ENCODE results near the gene CTCF.

The CTCF gene

DNA sequence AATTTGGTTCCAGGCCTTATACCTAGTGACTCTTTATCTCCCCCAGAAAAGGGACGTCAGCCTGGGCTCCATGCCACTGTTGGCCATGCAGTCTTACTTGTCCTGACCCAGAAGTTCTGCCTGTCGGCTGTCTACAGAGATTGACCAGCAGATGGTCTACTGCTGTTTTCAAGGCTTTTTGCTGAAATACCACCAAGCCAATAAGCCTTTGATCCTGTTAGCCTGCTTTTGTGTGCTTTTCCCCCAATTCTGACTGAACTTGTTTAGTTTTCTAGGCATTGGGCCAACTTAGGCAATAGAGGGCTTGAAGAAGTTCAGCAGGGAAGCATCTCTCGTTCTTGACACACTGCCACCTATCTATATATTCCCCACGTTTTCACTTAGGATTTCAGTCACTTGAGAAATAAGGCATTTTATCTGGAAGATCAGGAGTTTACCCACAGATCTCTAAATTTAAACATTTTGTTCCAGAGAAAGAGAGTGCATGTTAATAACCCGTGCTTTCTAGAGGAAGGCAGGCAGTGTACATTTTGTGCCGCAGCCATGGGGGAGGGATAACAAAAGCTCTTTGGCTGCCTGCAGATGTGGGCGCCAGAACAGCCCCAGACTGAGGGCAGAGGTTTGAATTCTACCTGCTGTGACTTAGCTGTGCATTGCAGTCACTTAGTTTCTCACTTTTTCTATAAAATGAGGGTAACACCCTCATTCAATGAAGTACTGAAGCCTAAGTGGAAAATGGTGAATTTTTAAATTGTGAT lies 70.3 kb downstream of the CTCF start:
- Mint-ChIP-seq H3K27ac (no peak overlapping the region), H3K36me3 (ENCODE audit: low read depth) (peaks cover 46% of the 10 kb centered on the region)
- DNase-seq (ENCODE audit: low spot score), result no peak

DNA sequence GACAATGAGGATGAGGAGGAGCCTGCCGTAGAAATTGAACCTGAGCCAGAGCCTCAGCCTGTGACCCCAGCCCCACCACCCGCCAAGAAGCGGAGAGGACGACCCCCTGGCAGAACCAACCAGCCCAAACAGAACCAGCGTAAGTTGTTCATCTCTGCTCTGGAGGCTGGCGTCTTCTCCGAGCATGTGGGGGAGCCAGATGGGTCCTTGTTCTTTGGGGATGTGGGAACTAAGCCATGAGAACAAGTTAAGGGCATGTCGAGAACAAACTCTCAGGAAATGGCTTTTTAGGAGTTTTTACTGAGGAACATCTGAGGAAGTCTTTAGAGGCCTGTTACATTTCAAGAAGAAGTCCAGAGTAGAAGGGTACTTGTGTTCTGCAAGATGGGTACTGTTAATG lies 74.4 kb downstream of the CTCF start:
- H3K4me1 Mint-ChIP-seq (ENCODE audit: low read depth), result no peaks in the 10 kb centered on the region
- no peak overlapping the region for H3K27ac Mint-ChIP-seq
- no peaks in the 10 kb centered on the region for H3K9me3 Mint-ChIP-seq
- H3K4me3 Mint-ChIP-seq, result no peak overlapping the region
- H3K27me3 Mint-ChIP-seq (ENCODE audit: low read depth), result no peaks in the 10 kb centered on the region
- DNase-seq (ENCODE audit: low spot score), result no peak
- peaks cover 45% of the 10 kb centered on the region for H3K36me3 Mint-ChIP-seq (ENCODE audit: low read depth)

More for the DNA sequence above, 70.3 kb downstream of the CTCF start:
- H3K9me3 Mint-ChIP-seq, result no peaks in the 10 kb centered on the region
- H3K4me3 Mint-ChIP-seq, result no peak overlapping the region
- no peaks in the 10 kb centered on the region for H3K27me3 Mint-ChIP-seq (ENCODE audit: low read depth)
- no peaks in the 10 kb centered on the region for H3K4me1 Mint-ChIP-seq (ENCODE audit: low read depth)

DNA sequence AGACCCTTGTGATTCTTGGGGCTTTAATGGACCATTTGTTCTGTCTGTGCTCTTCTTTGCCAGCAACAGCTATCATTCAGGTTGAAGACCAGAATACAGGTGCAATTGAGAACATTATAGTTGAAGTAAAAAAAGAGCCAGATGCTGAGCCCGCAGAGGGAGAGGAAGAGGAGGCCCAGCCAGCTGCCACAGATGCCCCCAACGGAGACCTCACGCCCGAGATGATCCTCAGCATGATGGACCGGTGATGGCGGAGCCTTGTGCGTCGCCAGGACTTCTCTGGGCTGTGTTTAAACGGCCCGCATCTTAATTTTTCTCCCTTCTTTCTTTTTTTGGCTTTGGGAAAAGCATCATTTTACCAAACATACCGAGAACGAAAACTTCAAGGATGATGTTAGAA lies 75.3 kb downstream of the CTCF start:
- H3K9me3 Mint-ChIP-seq, result no peaks in the 10 kb centered on the region
- no peaks in the 10 kb centered on the region for H3K4me1 Mint-ChIP-seq (ENCODE audit: low read depth)
- no peak overlapping the region for H3K27ac Mint-ChIP-seq
- peaks cover 38% of the 10 kb centered on the region for H3K36me3 Mint-ChIP-seq (ENCODE audit: low read depth)
- H3K4me3 Mint-ChIP-seq, result no peak overlapping the region
- DNase-seq (ENCODE audit: low spot score), result no peak
- no peaks in the 10 kb centered on the region for H3K27me3 Mint-ChIP-seq (ENCODE audit: low read depth)

- no peak overlapping the region for H3K27ac Mint-ChIP-seq
- H3K4me1 Mint-ChIP-seq (ENCODE audit: low read depth), result peaks cover 10% of the 10 kb centered on the region
- no peaks in the 10 kb centered on the region for H3K9me3 Mint-ChIP-seq
- peaks cover 25% of the 10 kb centered on the region for H3K36me3 Mint-ChIP-seq (ENCODE audit: low read depth)
- no peaks in the 10 kb centered on the region for H3K27me3 Mint-ChIP-seq (ENCODE audit: low read depth)
- DNase-seq (ENCODE audit: low spot score), result no peak
- H3K4me3 Mint-ChIP-seq, result no peak overlapping the region
These were observed 79.7 kb downstream of the CTCF start for GRCh38 chr16:67641779-67642708.

DNA sequence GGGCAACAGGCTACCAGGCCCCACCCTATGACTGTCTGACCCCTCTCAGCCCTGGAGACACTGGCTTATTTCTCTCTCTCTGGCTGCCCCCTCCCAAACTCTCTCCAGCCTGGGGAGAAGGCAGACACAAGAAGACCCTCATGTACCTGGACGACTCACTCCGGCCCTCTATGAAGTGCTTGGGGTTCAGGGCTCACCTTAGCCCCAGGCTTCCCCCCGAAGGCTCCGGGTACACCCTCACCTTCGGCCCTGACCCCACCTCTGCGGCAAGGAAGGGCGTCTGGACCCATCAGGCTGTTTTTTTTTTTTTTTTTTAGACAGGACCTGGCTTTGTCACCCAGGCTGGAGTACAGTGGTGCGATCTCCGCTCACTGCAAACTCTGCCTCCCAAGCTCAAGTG lies 81.7 kb downstream of the CTCF start:
- H3K27me3 Mint-ChIP-seq (ENCODE audit: low read depth), result no peaks in the 10 kb centered on the region
- H3K27ac Mint-ChIP-seq, result peak overlapping the region; percentile 73
- peak overlapping the region; percentile 69 for H3K4me3 Mint-ChIP-seq
- H3K36me3 Mint-ChIP-seq (ENCODE audit: low read depth), result peaks cover 18% of the 10 kb centered on the region
- H3K9me3 Mint-ChIP-seq, result no peaks in the 10 kb centered on the region
- no peak for DNase-seq (ENCODE audit: low spot score)
- peaks cover 10% of the 10 kb centered on the region for H3K4me1 Mint-ChIP-seq (ENCODE audit: low read depth)

DNA sequence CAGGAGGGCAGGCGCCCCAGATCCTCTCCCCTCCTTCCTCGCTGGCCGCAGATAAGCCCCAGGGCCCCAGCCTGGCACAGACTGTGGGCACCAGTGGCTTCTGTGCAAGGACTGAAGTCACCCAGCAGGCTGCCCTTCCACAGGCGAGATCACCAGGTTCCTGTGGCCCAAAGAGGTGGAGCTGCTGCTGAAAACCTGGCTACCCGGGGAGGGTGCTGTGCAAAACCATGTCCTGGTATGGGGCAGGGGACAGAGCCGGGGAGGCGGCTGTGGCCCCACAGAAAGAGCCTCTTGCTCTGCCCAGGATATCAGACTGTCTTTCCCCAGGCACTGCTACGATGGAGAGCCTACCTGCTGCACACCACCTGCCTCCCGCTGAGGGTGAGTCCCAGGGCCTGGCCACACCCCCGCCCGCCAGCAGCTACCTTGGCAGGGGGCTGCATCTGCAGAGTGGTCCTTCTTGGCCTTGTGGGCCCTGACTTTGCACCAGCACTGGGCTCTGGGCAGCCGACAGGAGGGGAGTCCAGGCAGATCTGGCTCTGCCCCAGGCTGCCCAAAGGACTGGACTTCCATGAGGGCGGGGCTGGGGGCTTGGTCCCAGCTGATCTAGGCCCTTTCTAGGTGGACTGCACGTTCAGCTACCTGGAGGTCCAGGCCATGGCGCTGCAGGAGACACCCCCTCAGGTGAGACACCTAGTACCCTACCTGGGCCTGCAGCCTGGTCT lies 83.2 kb downstream of the CTCF start:
- Mint-ChIP-seq H3K4me3 (peak overlapping the region; percentile 89), H3K36me3 (ENCODE audit: low read depth) (peaks cover 20% of the 10 kb centered on the region), H3K4me1 (ENCODE audit: low read depth) (peaks cover 10% of the 10 kb centered on the region), H3K27ac (peak overlapping the region; percentile 94), H3K27me3 (ENCODE audit: low read depth) (no peaks in the 10 kb centered on the region), H3K9me3 (no peaks in the 10 kb centered on the region)
- DNase-seq (ENCODE audit: low spot score), result no peak

DNA sequence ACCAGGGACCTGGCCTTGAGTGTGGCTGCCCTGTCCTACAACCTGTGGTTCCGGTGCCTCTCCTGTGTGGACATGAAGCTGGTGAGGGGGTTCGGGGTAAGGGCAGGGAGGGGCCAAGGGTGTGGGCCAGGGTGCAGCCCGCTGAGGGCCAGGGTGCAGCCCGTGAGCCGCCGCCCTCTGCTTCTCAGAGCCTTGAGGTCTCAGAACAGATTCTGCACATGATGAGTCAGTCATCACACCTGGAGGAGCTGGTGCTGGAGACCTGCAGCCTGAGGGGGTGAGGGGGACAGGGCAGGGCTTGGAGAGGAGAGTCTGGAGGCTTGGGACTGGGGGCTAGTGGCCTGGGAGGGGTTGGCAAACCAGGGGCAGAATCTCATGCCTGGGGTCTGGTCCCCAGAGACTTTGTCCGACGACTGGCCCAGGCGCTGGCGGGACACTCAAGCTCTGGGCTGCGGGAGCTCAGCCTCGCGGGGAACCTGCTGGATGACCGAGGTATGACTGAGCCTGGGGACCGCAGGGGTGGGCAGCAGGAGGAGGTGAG lies 84.9 kb downstream of the CTCF start:
- H3K36me3 Mint-ChIP-seq (ENCODE audit: low read depth), result peaks cover 32% of the 10 kb centered on the region
- H3K9me3 Mint-ChIP-seq, result no peaks in the 10 kb centered on the region
- H3K4me3 Mint-ChIP-seq, result no peak overlapping the region
- H3K27me3 Mint-ChIP-seq (ENCODE audit: low read depth), result no peaks in the 10 kb centered on the region
- no peak overlapping the region for H3K27ac Mint-ChIP-seq
- no peak for DNase-seq (ENCODE audit: low spot score)
- H3K4me1 Mint-ChIP-seq (ENCODE audit: low read depth), result peaks cover 10% of the 10 kb centered on the region

- no peak overlapping the region for H3K4me3 Mint-ChIP-seq
- no peak overlapping the region for H3K27ac Mint-ChIP-seq
- no peak for DNase-seq (ENCODE audit: low spot score)
- H3K4me1 Mint-ChIP-seq (ENCODE audit: low read depth), result peaks cover 10% of the 10 kb centered on the region
- no peaks in the 10 kb centered on the region for H3K9me3 Mint-ChIP-seq
- peaks cover 35% of the 10 kb centered on the region for H3K36me3 Mint-ChIP-seq (ENCODE audit: low read depth)
- no peaks in the 10 kb centered on the region for H3K27me3 Mint-ChIP-seq (ENCODE audit: low read depth)
These were observed 85.4 kb downstream of the CTCF start for GRCh38 chr16:67647681-67648080.

- peaks cover 35% of the 10 kb centered on the region for H3K36me3 Mint-ChIP-seq (ENCODE audit: low read depth)
- peaks cover 10% of the 10 kb centered on the region for H3K4me1 Mint-ChIP-seq (ENCODE audit: low read depth)
- no peaks in the 10 kb centered on the region for H3K9me3 Mint-ChIP-seq
- DNase-seq (ENCODE audit: low spot score), result no peak
- H3K27me3 Mint-ChIP-seq (ENCODE audit: low read depth), result no peaks in the 10 kb centered on the region
- no peak overlapping the region for H3K27ac Mint-ChIP-seq
- H3K4me3 Mint-ChIP-seq, result no peak overlapping the region
These were observed 85.9 kb downstream of the CTCF start for GRCh38 chr16:67648088-67648763.

- H3K27ac Mint-ChIP-seq, result no peak overlapping the region
- peaks cover 37% of the 10 kb centered on the region for H3K36me3 Mint-ChIP-seq (ENCODE audit: low read depth)
- H3K4me3 Mint-ChIP-seq, result no peak overlapping the region
These were observed 86.6 kb downstream of the CTCF start for GRCh38 chr16:67648764-67649407.

DNA sequence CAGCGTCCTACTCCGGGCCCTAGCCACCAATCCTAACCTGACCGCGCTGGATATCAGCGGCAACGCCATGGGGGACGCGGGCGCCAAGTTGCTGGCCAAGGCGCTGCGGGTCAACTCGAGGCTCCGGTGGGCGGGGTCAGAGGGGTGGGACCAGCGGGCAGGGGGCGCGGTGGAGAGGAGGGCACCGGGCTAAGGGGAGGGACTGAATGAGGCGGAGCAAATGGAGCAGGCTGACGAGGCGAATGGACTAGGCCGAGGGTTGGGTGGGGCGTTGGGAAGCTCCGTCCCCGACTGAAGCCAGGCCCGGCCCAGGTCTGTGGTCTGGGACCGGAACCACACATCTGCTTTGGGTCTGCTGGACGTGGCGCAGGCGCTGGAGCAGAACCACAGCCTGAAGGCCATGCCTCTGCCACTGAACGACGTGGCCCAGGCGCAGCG lies 87.2 kb downstream of the CTCF start:
- no peak overlapping the region for H3K4me3 Mint-ChIP-seq
- H3K9me3 Mint-ChIP-seq, result no peaks in the 10 kb centered on the region
- H3K27ac Mint-ChIP-seq, result no peak overlapping the region
- H3K4me1 Mint-ChIP-seq (ENCODE audit: low read depth), result peaks cover 5% of the 10 kb centered on the region
- no peaks in the 10 kb centered on the region for H3K27me3 Mint-ChIP-seq (ENCODE audit: low read depth)
- peaks cover 38% of the 10 kb centered on the region for H3K36me3 Mint-ChIP-seq (ENCODE audit: low read depth)
- no peak for DNase-seq (ENCODE audit: low spot score)

More at GRCh38 chr16:67648764-67649407, 86.6 kb downstream of the CTCF start:
- H3K9me3 Mint-ChIP-seq, result no peaks in the 10 kb centered on the region
- DNase-seq (ENCODE audit: low spot score), result no peak
- H3K4me1 Mint-ChIP-seq (ENCODE audit: low read depth), result peaks cover 9% of the 10 kb centered on the region
- H3K27me3 Mint-ChIP-seq (ENCODE audit: low read depth), result no peaks in the 10 kb centered on the region

GRCh38 chr16:67650023-67650422 lies 87.7 kb downstream of the CTCF start:
- H3K27ac Mint-ChIP-seq, result no peak overlapping the region

GRCh38 chr16:67651039-67651438 lies 88.7 kb downstream of the CTCF start:
- peaks cover 48% of the 10 kb centered on the region for H3K36me3 Mint-ChIP-seq (ENCODE audit: low read depth)
- no peaks in the 10 kb centered on the region for H3K27me3 Mint-ChIP-seq (ENCODE audit: low read depth)
- no peak for DNase-seq (ENCODE audit: low spot score)
- H3K27ac Mint-ChIP-seq, result peak overlapping the region; percentile 62
- H3K9me3 Mint-ChIP-seq, result no peaks in the 10 kb centered on the region
- H3K4me1 Mint-ChIP-seq (ENCODE audit: low read depth), result peaks cover 4% of the 10 kb centered on the region
- no peak overlapping the region for H3K4me3 Mint-ChIP-seq

More at GRCh38 chr16:67650023-67650422, 87.7 kb downstream of the CTCF start:
- Mint-ChIP-seq H3K4me3 (no peak overlapping the region), H3K9me3 (no peaks in the 10 kb centered on the region), H3K36me3 (ENCODE audit: low read depth) (peaks cover 40% of the 10 kb centered on the region), H3K4me1 (ENCODE audit: low read depth) (peaks cover 4% of the 10 kb centered on the region), H3K27me3 (ENCODE audit: low read depth) (no peaks in the 10 kb centered on the region)
- DNase-seq (ENCODE audit: low spot score), result no peak

Data from T-helper 2 cell treated with Interferon-gamma antibody and Interleukin-4, amounts not matched to agents 5 μg/mL and 100 μg/mL, for 36 hours (primary cell).